Hematopoietic multipotent progenitor cell treated with erythropoietin and hydrocortisone succinate and interleukin-3 and kit ligand, for 8 days (in vitro differentiated cells): ENCODE results near the gene GTF2IRD1.
"Not testable (repeated sequence)": the region's sequence is repeated elsewhere in the genome, so short reads cannot be mapped to it uniquely, and the experiment has no call there.

ENCODE experiments used
- DNase-seq: peaks from one replicate; pipeline ENCODE4 v3.0.0-alpha.2; 2015

GTF2IRD1 gene

GRCh38 chr7:74430409-74430808 lies 23.3 kb upstream of the GTF2IRD1 start:
- not testable (repeated sequence) for DNase-seq

DNA sequence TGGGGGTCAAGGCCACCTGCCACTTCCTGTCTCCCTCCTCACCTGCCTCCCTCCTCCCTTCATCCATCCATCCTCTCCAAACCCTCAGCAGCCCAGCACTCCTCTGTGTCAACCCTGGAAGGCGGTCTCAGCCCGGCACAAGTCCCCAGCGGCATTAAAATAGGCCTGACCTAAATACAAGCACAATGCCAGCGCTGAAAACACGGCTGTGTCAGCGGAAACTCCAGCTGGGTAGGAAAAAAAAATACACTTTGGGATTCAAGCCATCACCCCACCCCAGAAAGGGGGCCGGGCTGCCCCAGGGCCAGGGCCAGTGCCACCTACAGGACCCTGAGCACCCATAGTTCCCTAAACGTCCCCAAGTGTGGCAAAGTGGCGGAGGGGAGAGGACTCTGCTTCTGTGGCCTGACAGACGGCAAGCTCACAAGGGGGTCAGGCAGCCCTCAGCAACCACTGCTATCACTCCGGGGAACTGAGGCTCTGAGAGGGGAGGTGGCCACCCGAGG lies 22.7 kb upstream of the GTF2IRD1 start:
- DNase-seq, result no peak

DNA sequence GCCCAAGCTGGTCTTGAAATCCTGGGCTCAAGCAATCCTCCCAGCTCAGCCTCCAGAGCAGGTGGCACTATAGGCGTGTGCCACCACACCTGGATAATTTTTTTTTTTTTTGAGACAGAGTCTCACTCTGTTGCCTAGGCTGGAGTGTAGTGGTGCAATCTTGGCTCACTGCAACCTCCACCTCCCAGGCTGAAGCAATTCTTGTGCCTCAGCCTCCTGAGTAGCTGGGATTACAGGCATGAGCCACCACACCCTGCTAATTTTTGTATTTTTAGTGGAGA lies 16.5 kb upstream of the GTF2IRD1 start:
- DNase-seq, result not testable (repeated sequence)

DNA sequence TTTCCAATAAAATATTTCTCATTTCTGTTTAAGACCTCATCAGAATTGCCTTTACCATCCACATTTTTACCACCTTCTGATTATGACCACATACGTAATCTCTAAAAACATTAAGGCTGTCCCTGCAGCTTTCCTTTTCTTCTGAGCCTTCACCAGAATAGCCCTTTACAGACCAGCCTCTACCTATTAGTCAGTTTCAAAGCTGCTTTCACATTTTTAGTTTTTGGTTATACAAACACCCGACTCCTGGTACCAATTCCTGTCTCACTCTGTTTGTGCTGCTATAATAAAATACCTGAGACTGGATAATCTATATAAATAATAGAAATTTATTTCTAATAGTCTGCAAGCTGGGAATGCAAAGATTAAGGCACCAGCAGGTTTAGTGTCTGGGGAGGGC lies 15.4 kb upstream of the GTF2IRD1 start:
- no peak for DNase-seq

- no peak for DNase-seq
These were observed 14.2 kb upstream of the GTF2IRD1 start for GRCh38 chr7:74439541-74439940.

DNA sequence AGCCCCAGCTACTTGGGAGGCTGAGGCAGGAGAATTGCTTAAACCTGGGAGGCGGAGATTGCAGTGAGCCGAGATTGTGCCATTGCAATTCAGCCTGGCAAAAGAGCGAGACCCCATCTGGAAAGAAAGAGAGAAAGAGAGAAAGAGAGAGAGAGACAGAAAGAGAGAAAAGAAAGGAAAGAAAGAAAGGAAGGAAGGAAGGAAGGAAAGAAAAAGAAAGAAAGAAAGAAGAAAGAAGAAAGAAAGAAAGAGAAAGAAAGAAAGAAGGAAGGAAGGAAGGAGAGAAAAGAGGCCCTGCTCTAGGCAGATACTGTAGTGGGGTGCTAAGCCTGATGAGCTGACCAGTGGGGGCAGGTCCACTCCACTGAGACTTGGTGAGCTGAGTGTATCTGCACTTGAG lies 13.6 kb upstream of the GTF2IRD1 start:
- not testable (repeated sequence) for DNase-seq

DNA sequence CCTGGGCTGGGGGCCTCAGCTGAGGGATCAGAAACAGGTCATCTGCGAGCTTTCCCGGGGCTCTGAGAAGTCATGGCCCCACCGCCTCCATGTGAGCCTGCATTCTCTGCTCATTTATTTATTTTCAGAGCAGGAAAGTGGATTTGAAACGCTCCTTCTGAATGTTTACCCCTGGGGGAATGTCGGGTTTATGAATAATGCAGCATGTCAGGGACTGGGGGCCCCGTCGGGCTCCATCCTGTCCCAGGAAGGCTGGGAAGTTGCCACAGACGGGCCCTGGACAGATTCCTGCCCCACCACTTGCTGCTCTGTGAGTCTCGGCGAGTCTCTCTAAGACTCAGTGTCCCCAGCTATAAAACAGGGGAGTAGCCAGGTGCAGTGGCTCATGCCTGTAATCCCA lies 11.9 kb upstream of the GTF2IRD1 start:
- no peak for DNase-seq

DNA sequence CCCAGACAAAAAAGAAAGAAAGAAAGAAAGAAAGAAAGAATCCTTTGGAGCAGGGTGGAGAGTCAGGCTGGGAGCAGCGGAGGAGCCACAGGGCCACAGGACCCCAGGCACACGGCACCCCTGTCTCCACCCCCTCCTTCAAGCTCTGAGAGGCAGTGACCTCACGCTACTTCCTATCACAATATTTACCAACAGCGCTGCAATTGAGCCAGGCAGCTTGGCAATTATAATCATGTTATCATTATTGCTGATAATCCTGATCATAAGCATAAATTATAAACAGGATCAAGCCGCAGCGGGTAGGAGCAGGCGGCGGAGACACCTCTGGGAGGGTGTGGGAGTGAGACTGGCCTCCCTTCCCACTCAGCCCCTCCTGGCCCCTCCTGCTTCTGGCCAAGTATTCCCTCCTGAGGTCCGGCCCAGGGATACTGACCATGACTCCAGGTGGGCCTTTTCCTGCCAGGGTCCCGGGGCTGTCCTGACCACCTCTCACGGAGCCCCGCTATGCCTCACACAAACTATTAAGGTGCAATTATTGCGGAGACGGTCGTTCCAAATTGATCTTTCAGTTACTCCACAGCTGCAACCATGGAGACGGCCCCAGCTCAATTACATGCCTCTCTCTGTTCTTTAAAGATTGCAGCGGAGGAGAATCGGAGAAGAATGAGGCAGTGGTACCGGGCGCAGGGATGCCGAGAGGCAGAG lies 10.0 kb upstream of the GTF2IRD1 start:
- no peak for DNase-seq

DNA sequence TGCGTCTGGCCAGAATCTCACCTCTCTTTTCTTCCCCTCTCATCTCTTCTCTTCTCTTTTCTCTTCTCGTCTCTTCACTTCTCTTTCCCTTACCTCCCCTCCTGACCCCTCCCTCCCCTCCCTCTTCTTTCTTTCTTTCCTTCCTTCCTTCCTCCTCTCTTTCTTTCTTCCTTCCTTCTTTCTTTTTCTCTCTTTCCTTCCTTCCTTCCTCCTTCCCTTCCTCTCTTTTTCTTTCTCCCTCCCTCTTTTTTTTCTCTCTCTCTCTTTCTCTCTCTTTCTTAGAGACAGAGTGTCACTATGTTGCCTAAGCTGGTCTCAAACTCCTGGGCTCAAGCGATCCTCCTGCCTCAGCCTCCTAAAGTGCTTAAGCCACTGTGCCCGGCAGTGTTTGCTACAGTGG lies 4.6 kb upstream of the GTF2IRD1 start:
- DNase-seq, result no peak

GRCh38 chr7:74449809-74450397 lies 3.8 kb upstream of the GTF2IRD1 start:
- DNase-seq, result peak; percentile 73

GRCh38 chr7:74452748-74453321 lies 871 bp upstream of the GTF2IRD1 start:
- DNase-seq, result peak; percentile 3

DNA sequence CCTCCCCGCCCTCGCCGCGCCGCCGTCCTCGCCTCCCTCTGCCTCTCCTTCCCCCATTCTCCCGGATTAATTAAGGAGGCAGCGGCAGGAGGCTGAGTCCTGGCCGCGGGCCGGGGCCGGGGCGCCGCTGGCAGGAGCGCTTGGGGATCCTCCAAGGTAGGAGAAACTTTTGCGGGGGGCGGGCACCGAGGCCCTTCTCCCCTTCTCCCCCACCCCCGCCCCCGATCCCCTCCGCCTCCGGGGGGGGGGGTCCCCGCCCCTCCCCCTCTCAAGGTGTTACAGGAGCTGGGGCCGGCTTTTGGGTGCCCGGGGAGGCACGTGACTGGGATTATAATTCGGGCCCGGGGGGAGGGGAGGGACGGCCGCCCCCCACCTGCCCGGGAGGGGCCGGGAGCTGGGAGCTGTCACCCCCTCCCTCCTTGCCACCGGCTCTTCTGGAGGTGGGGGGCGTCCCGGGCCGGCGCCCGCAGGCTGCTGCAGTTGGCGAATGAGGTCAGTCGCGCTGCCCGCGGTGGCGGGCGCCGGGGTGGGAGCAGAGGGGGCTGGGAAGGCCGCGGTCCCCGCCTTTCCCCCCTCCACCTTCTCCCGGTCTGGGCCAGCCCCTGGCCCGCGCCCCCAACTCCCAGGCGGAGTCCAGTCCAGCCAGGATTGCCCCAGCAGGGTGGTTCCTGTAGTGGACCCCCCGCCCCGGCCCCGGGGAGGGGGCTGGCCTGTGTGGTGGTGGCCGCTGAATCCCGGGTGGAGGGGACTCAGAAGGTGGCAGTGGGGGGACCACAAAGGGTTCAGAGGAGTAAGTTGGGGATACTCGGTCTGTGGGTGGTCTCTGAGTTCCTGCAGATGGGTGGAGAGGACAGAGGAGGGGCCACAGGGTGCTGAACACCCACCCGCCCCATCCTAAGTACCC lies 567 bp downstream of the GTF2IRD1 start:
- DNase-seq, result no peak

DNA sequence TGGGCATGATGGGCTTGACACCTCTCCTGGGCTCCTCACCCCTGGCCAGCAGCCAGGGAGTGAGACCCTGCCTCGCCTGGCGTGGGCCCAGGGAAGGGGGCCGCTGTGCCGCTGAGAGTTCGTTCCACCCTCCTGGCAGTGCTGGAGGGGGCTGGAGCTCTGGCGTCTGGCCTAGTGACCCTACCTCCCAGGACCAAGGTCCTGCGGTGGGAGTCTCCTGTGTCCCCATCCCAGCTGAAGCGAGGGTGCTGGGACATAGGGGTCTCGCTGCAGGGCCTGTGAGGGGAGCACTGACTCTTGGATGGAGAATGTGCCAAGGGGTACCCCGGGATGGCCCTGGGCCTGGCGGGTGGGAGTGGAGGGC lies 1.2 kb downstream of the GTF2IRD1 start:
- no peak for DNase-seq

GRCh38 chr7:74455291-74455804 lies 1.6 kb downstream of the GTF2IRD1 start:
- no peak for DNase-seq

- DNase-seq, result no peak
These were observed 2.2 kb downstream of the GTF2IRD1 start for GRCh38 chr7:74455928-74456327.

DNA sequence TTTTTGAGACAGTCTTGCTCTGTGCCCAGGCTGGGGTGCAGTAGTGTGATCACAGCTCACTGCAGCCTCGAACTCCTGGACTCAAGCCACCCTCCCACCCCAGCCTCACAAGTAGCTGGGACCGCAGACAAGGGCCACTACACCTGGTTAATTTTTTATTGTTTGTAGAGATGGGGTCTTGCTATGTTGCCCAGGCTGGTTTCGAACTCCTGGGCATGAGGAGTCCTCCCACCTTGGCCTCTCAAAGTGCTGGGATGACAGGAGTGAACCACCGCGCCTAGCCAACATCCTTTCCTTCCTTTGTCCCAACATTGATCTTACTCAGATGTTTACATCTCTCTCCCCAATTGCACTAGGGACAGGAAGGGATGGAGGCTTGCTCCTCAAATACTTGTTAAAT lies 3.3 kb downstream of the GTF2IRD1 start:
- no peak for DNase-seq

DNA sequence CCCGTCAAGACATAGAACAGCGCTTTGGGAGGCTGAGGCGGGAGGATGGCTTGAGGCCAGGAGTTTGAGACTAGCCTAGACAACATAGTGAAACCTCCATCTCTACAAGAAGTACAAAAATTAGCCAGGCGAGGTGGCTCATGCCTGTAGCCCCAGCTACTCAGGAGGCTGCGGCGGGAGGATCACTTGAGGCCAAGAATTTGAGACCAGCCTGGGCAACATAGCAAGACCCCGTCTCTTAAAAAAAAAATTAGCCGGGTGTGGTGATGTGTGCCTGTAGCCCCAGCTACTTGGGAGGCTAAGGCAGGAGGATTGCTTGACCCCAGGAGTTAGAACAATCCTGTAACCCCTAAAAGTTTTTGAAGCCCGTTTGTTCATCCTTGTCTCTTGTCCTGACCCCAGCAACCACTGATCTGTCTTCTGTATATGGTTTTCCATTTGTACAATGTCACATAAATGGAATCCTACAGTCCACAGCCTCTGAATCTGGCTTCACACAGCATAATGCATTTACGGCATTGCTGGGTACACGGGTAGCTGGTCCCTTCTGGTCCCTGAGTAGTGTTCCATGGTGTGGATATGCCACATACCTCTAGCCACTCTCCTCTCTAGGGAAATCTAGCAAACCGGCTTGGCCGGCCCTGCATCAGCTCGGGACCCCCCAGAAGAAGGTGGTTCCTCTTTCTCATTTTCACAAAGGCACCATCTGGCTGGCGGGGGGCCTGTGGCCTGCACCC lies 8.4 kb downstream of the GTF2IRD1 start:
- no peak for DNase-seq

- DNase-seq, result no peak
These were observed 9.0 kb downstream of the GTF2IRD1 start for GRCh38 chr7:74462707-74463100.

GRCh38 chr7:74464931-74465886 lies 11.5 kb downstream of the GTF2IRD1 start:
- DNase-seq, result no peak

- DNase-seq, result no peak
These were observed 12.6 kb downstream of the GTF2IRD1 start for GRCh38 chr7:74466196-74466813.

DNA sequence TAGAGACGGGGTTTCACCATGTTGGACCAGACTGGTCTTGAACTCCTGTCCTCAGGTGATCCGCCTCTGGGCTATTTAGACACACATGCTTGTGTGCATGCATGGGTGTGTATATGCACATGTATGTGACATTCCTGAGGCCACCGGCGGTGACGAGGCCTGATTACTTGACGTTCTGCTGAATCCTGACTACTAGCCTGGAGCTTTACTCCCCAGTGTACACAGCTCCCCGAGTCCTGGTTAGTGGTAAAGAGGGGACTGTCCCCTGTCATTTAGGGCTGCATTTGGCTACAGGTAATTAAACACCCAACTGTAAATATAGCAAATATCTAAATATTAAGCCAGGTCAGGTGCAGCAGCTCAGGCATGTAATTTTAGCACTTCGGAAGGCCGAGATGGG lies 14.2 kb downstream of the GTF2IRD1 start:
- no peak for DNase-seq
